PC-3 (cell line): ENCODE results near the gene FOXP1. TPM values are rescaled to one million over a fixed set of nuclear protein-coding genes. Genes with fewer than 3 reads are reported as not detected.

ENCODE experiments used
- ATAC-seq: fragments of 200-7000 bp; cut with Tn5 transposase; 2 replicates; pipeline ENCODE4 v1.9.1; 2020; ENCODE audit warnings: mild to moderate bottlenecking, moderate library complexity
- BruUV-seq: library from RNA; stranded (reverse); fragments of 400-500 nt; replicated peaks from 2 replicates; lab custom pipeline; 2021; lab: Mats Ljungman, UMichigan
- CTCF ChIA-PET: fragments of 300-600 bp; sonication (Branson Sonifier 250); formaldehyde crosslinking; loops from one replicate; lab custom pipeline; 2022; ENCODE audit warnings: antibody characterized with exemption; lab: Charles Lee
- POLR2A ChIA-PET: fragments of 300-600 bp; sonication (Branson Sonifier 250); formaldehyde crosslinking; loops from one replicate; lab custom pipeline; 2022; ENCODE audit warnings: antibody characterized with exemption; ENCODE audit not compliant: unreplicated experiment; lab: Charles Lee
- DNase-seq: peaks from one replicate; pipeline ENCODE4 v3.0.0-alpha.2; 2015
- H2AFZ ChIP-seq: fragments of 300-600 bp; sonication (generic); 2 replicates; pipeline ENCODE4 v1.6.0; 2016; ENCODE audit warnings: antibody characterized with exemption, low read length
- H3F3A ChIP-seq: fragments of 300-600 bp; sonication (generic); one replicate; pipeline ENCODE4 v1.6.0; 2017; ENCODE audit warnings: antibody characterized with exemption, low read length, control low read depth, mild to moderate bottlenecking; ENCODE audit not compliant: unreplicated experiment
- H3K27ac ChIP-seq: fragments of 300-600 bp; sonication (generic); 2 replicates; pipeline ENCODE4 v1.5.1; 2016; ENCODE audit warnings: mild to moderate bottlenecking, low read length
- H3K27me3 ChIP-seq: fragments of 300-600 bp; sonication (generic); 2 replicates; pipeline ENCODE4 v1.6.1; 2016; ENCODE audit warnings: low read length, mixed read lengths
- H3K36me3 ChIP-seq: fragments of 300-600 bp; sonication (generic); 2 replicates; pipeline ENCODE4 v1.6.1; 2016; ENCODE audit warnings: low read depth, mixed run types, low read length, mixed read lengths
- H3K4me1 ChIP-seq: fragments of 300-600 bp; sonication (generic); 2 replicates; pipeline ENCODE4 v1.5.1; 2016; ENCODE audit warnings: low read length; ENCODE audit not compliant: insufficient read depth
- H3K4me2 ChIP-seq: fragments of 300-600 bp; sonication (generic); 2 replicates; pipeline ENCODE4 v1.6.0; 2016; ENCODE audit warnings: low read length
- H3K4me3 ChIP-seq: fragments of 300-600 bp; sonication (generic); 2 replicates; pipeline ENCODE4 v1.5.1; 2016; ENCODE audit warnings: mild to moderate bottlenecking, low read length, mixed read lengths
- H3K79me2 ChIP-seq: fragments of 300-600 bp; sonication (generic); 2 replicates; pipeline ENCODE4 v1.6.1; 2017; ENCODE audit warnings: low read length, mixed read lengths
- H3K9ac ChIP-seq: fragments of 300-600 bp; sonication (generic); 2 replicates; pipeline ENCODE4 v1.6.0; 2016; ENCODE audit warnings: mild to moderate bottlenecking, low read length
- H3K9me2 ChIP-seq: fragments of 300-600 bp; sonication (generic); replicated peaks from 2 replicates; pipeline ENCODE4 v1.6.1; 2016; ENCODE audit warnings: mixed run types, low read length, mixed read lengths
- H3K9me3 ChIP-seq: fragments of 300-600 bp; sonication (generic); 2 replicates; pipeline ENCODE4 v1.6.1; 2016; ENCODE audit warnings: low read length, mixed read lengths
- H4K20me1 ChIP-seq: fragments of 300-600 bp; sonication (generic); 2 replicates; pipeline ENCODE4 v1.6.1; 2016; ENCODE audit warnings: low read length, mixed read lengths
- CTCF ChIP-seq: fragments of 300-600 bp; sonication (generic); conservative IDR thresholded peaks from 2 replicates; pipeline ENCODE4 v1.5.1; 2017; ENCODE audit warnings: antibody characterized with exemption, low read depth, mild to moderate bottlenecking, low read length
- EZH2 ChIP-seq: fragments of 300-600 bp; sonication (generic); IDR thresholded peaks from one replicate; pipeline ENCODE4 v1.6.1; 2017; ENCODE audit warnings: antibody characterized with exemption, mild to moderate bottlenecking, low read length; ENCODE audit not compliant: unreplicated experiment
- EZH2phosphoT487 ChIP-seq: fragments of 300-600 bp; sonication (generic); IDR thresholded peaks from 2 replicates; pipeline ENCODE4 v1.6.1; 2018; ENCODE audit warnings: mild to moderate bottlenecking, antibody characterized with exemption, low read length, borderline replicate concordance
- intact Hi-C: fragments of 100-400 bp; cut with micrococcal nuclease; formaldehyde crosslinking; loops from 2 replicates; pipeline ENCODE4 v1.9.0; 2023
- total RNA-seq: library from RNA; depleted of rRNA; stranded (reverse); fragments of >200 nt; gene quantifications from 2 replicates; pipeline ENCODE4 v1.2.3, GENCODE V29; 2014

Gene FOXP1
- total RNA-seq, 1 experiment from 2014 or later: 35.3 TPM

GRCh38 chr3:71011565-71012287 lies 571.8 kb downstream of the FOXP1 start:
- Histone ChIP-seq H3K27ac (no peak overlapping the region), H4K20me1 (no peaks in the 10 kb centered on the region), H3K36me3 (peaks cover 9% of the 10 kb centered on the region), H2AFZ (no peak overlapping the region), H3F3A (peaks cover 7% of the 10 kb centered on the region), H3K4me1 (peaks cover 24% of the 10 kb centered on the region), H3K27me3 (no peaks in the 10 kb centered on the region), H3K9me2 (no peaks in the 10 kb centered on the region), H3K9ac (no peak overlapping the region), H3K9me3 (no peaks in the 10 kb centered on the region), H3K79me2 (peaks cover 3% of the 10 kb centered on the region; the same call in 1 of the 2 replicates), H3K4me3 (no peak overlapping the region), H3K4me2 (peak overlapping the region; percentile 0; the same call in 1 of the 2 replicates)
- intact Hi-C loops: no loop called here
- POLR2A ChIA-PET: interaction anchor here (0.6 kb wide), 1 partner anchor 24 kb away, joined by 5 read pairs; no protein-coding TSS in a partner anchor
- DNase-seq (peak; percentile 66), ATAC-seq (peak; percentile 25; the same call in 1 of the 2 replicates)
- TF ChIP-seq EZH2 (no peak), CTCF (no peak), EZH2phosphoT487 (no peak)
- BruUV-seq: no TSS peak
- CTCF ChIA-PET: no interaction called here

GRCh38 chr3:71010726-71011455 lies 572.6 kb downstream of the FOXP1 start:
- Histone ChIP-seq H3K9me3 (no peaks in the 10 kb centered on the region), H3K27ac (no peak overlapping the region), H3K4me3 (no peak overlapping the region), H3K9me2 (no peaks in the 10 kb centered on the region), H2AFZ (no peak overlapping the region), H3K9ac (no peak overlapping the region), H4K20me1 (no peaks in the 10 kb centered on the region), H3K36me3 (peaks cover 9% of the 10 kb centered on the region), H3F3A (peaks cover 7% of the 10 kb centered on the region), H3K27me3 (no peaks in the 10 kb centered on the region), H3K4me1 (peaks cover 24% of the 10 kb centered on the region), H3K79me2 (peaks cover 3% of the 10 kb centered on the region; the same call in 1 of the 2 replicates), H3K4me2 (peak overlapping the region; percentile 0; the same call in 1 of the 2 replicates)
- CTCF ChIA-PET: no interaction called here
- BruUV-seq: no TSS peak
- TF ChIP-seq CTCF: no peak
- no peak for TF ChIP-seq EZH2
- no peak for TF ChIP-seq EZH2phosphoT487
- POLR2A ChIA-PET: interaction anchor here (0.6 kb wide), 2 partner anchors 303 to 466 kb away, joined by 3 to 4 read pairs; no protein-coding TSS in a partner anchor
- DNase-seq: no peak
- no peak for ATAC-seq
- intact Hi-C loops: no loop called here
